AG04449 (cell line): ENCODE results near the gene VPS45.
"Not testable (repeated sequence)": the region's sequence is repeated elsewhere in the genome, so short reads cannot be mapped to it uniquely, and the experiment has no call there.

ENCODE experiments used
- CTCF ChIA-PET: fragments of 350-600 bp; formaldehyde crosslinking; extraction: SDS; loops from one replicate; lab custom pipeline; 2021; ENCODE audit warnings: antibody characterized with exemption; lab: Yijun Ruan, JAX
- POLR2A ChIA-PET: fragments of 400-600, 350-600 bp; formaldehyde crosslinking; extraction: SDS; loops from one replicate; lab custom pipeline; 2020; ENCODE audit warnings: antibody characterized with exemption, inconsistent platforms; lab: Yijun Ruan, JAX
- DNase-seq: peaks from one replicate; pipeline ENCODE4 v3.0.0-alpha.2; 2010; ENCODE audit warnings: low read depth, low spot score
- H3K4me3 ChIP-seq: 2 replicates; pipeline ENCODE4 v1.5.1; 2011; ENCODE audit warnings: low read depth, mild to moderate bottlenecking, control low read depth, low read length
- CTCF ChIP-seq: IDR thresholded peaks from one replicate; pipeline ENCODE4 v1.5.1; 2011; ENCODE audit warnings: mild to moderate bottlenecking, moderate library complexity, low read length, control low read depth, inconsistent platforms; ENCODE audit not compliant: insufficient read depth; ENCODE audit errors: missing control alignments

VPS45 gene

GRCh38 chr1:150126811-150127210, 59.2 kb downstream of the VPS45 start:
- DNase-seq: no peak
- no peak for TF ChIP-seq CTCF
- ChIA-PET CTCF (interaction anchor here (1.0 kb wide), 1 partner anchor 60 kb away, joined by 4 read pairs; no protein-coding TSS in a partner anchor), POLR2A (no interaction called here)
- no peak overlapping the region for H3K4me3 ChIP-seq

GRCh38 chr1:150127464-150127863, 59.9 kb downstream of the VPS45 start:
- no peak for DNase-seq
- TF ChIP-seq CTCF: no peak
- ChIA-PET POLR2A (no interaction called here), CTCF (interaction anchor here (1.0 to 1.3 kb wide), 2 partner anchors 12 to 59 kb away, joined by 3 to 4 read pairs; no protein-coding TSS in a partner anchor)
- H3K4me3 ChIP-seq: no peak overlapping the region

GRCh38 chr1:150127868-150128267, 60.3 kb downstream of the VPS45 start:
- ChIA-PET POLR2A (no interaction called here), CTCF (interaction anchor here (1.0 to 1.3 kb wide), 2 partner anchors 11 to 59 kb away, joined by 3 to 4 read pairs; no protein-coding TSS in a partner anchor)
- no peak for DNase-seq
- no peak overlapping the region for H3K4me3 ChIP-seq
- no peak for TF ChIP-seq CTCF

GRCh38 chr1:150132372-150132771, 64.8 kb downstream of the VPS45 start:
- ChIA-PET POLR2A (no interaction called here), CTCF (interaction anchor here (1.2 to 1.8 kb wide), 3 partner anchors 8 to 17 kb away, joined by 3 to 4 read pairs (median 3); partner anchors contain the start of gene PLEKHO1)
- TF ChIP-seq CTCF: no peak
- no peak for DNase-seq
- no peak overlapping the region for H3K4me3 ChIP-seq

GRCh38 chr1:150134537-150134936, 67.0 kb downstream of the VPS45 start:
- DNase-seq: no peak
- no peak for TF ChIP-seq CTCF
- ChIA-PET POLR2A (interaction anchor here (0.5 kb wide), 1 partner anchor 17 kb away, joined by 3 read pairs; no protein-coding TSS in a partner anchor), CTCF (interaction anchor here (0.9 to 1.0 kb wide), 2 partner anchors 34 to 61 kb away, joined by 3 read pairs; no protein-coding TSS in a partner anchor)
- no peak overlapping the region for H3K4me3 ChIP-seq

GRCh38 chr1:150135400-150135799, 67.8 kb downstream of the VPS45 start:
- POLR2A ChIA-PET, H3K4me3 ChIP-seq, DNase-seq: not testable (repeated sequence)
- CTCF ChIA-PET: interaction anchor here (0.6 to 1.2 kb wide), 2 partner anchors 48 to 60 kb away, joined by 3 to 5 read pairs; no protein-coding TSS in a partner anchor

GRCh38 chr1:150138044-150138443, 70.5 kb downstream of the VPS45 start:
- no peak overlapping the region for H3K4me3 ChIP-seq
- ChIA-PET POLR2A (no interaction called here), CTCF (interaction anchor here (1.7 kb wide), 1 partner anchor 27 kb away, joined by 6 read pairs; no protein-coding TSS in a partner anchor)
- TF ChIP-seq CTCF: no peak
- DNase-seq: no peak
